HFFc6 (cell line): ENCODE results near the gene PMPCA. TPM values are rescaled to one million over a fixed set of nuclear protein-coding genes. Genes with fewer than 3 reads are reported as not detected.
"Not testable (repeated sequence)": the region's sequence is repeated elsewhere in the genome, so short reads cannot be mapped to it uniquely, and the experiment has no call there.

Experiments used
- DNase-seq: peaks from one replicate; pipeline ENCODE4 v3.0.0-alpha.2; 2018
- H3K27ac Mint-ChIP-seq: 2 replicates; pipeline ENCODE4 v1.8.0; 2020; ENCODE audit warnings: mild to moderate bottlenecking, mixed read lengths
- H3K27me3 Mint-ChIP-seq: 2 replicates; pipeline ENCODE4 v1.8.0; 2021; ENCODE audit warnings: mild to moderate bottlenecking, moderate library complexity, mixed read lengths; ENCODE audit not compliant: insufficient read depth
- H3K36me3 Mint-ChIP-seq: 2 replicates; pipeline ENCODE4 v1.8.0; 2021; ENCODE audit warnings: low read depth, mixed read lengths
- H3K4me1 Mint-ChIP-seq: 2 replicates; pipeline ENCODE4 v1.8.0; 2020; ENCODE audit warnings: low read depth, mixed read lengths
- H3K4me3 Mint-ChIP-seq: 2 replicates; pipeline ENCODE4 v1.8.0; 2020; ENCODE audit warnings: mild to moderate bottlenecking, moderate library complexity, mixed read lengths
- H3K9me3 Mint-ChIP-seq: 2 replicates; pipeline ENCODE4 v1.8.0; 2020; ENCODE audit warnings: mild to moderate bottlenecking, mixed read lengths
- total RNA-seq, 6 experiments: library from RNA; stranded (reverse); fragmentation: NEBNext Ultra II Directional; extraction: Animal tissue kit (Norgen Biotek cat#: 25700); gene quantifications; 2 replicates in 1 of 6; 3 replicates in 5 of 6; pipeline ENCODE4 v1.2.3, GENCODE V29; 2021
- TF ChIP-seq, protein P1 (sequence below): fragments of 200-600 bp; sonication (generic); IDR thresholded peaks from 2 replicates; pipeline ENCODE4 v1.5.0; 2021; ENCODE audit warnings: antibody characterized with exemption, mild to moderate bottlenecking

The PMPCA gene
- total RNA-seq, 6 experiments from 2014 or later = 69.1 to 81.0 (median 75.9) TPM

DNA sequence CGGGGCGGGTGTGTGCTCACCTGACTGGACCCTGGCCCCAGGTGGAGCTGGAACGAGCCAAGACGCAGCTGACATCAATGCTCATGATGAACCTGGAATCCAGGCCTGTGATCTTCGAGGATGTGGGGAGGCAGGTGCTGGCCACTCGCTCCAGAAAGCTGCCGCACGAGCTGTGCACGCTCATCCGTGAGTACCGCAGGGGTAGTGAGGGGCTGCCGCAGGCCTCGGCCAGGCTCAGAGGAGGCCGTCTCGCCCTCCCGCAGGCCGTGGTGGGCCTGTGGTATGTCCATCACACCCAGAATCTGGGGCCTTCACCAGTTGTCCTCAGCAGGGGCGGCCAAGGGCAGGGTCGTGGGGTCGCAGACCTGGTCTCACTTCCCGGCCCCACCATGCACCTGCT lies 11.3 kb downstream of the PMPCA start:
- H3K27me3 Mint-ChIP-seq = peaks cover 7% of the 10 kb centered on the region
- TF ChIP-seq, protein P1, sequence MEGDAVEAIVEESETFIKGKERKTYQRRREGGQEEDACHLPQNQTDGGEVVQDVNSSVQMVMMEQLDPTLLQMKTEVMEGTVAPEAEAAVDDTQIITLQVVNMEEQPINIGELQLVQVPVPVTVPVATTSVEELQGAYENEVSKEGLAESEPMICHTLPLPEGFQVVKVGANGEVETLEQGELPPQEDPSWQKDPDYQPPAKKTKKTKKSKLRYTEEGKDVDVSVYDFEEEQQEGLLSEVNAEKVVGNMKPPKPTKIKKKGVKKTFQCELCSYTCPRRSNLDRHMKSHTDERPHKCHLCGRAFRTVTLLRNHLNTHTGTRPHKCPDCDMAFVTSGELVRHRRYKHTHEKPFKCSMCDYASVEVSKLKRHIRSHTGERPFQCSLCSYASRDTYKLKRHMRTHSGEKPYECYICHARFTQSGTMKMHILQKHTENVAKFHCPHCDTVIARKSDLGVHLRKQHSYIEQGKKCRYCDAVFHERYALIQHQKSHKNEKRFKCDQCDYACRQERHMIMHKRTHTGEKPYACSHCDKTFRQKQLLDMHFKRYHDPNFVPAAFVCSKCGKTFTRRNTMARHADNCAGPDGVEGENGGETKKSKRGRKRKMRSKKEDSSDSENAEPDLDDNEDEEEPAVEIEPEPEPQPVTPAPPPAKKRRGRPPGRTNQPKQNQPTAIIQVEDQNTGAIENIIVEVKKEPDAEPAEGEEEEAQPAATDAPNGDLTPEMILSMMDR = no peak
- no peaks in the 10 kb centered on the region for H3K4me1 Mint-ChIP-seq
- DNase-seq = no peak
- H3K36me3 Mint-ChIP-seq = peaks cover 19% of the 10 kb centered on the region
- H3K9me3 Mint-ChIP-seq = no peaks in the 10 kb centered on the region
- no peak overlapping the region for H3K27ac Mint-ChIP-seq
- no peak overlapping the region for H3K4me3 Mint-ChIP-seq

DNA sequence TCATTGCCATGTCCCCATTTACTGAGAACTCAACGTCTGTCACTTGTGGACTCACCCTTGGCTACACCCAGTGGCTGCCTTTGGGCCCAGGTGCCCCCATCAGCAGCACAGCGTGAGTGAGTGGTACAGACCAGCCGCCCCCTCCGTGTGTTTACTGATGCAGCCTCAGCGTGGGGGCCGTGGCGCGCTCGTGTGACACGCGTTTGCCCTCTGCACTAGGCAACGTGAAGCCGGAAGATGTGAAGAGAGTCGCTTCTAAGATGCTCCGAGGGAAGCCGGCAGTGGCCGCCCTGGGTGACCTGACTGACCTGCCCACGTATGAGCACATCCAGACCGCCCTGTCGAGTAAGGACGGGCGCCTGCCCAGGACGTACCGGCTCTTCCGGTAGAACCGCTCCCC lies 12.4 kb downstream of the PMPCA start:
- Mint-ChIP-seq H3K9me3 (no peaks in the 10 kb centered on the region), H3K4me3 (no peak overlapping the region; the same call in 1 of the 2 replicates), H3K36me3 (peaks cover 18% of the 10 kb centered on the region), H3K27ac (no peak overlapping the region), H3K27me3 (peaks cover 4% of the 10 kb centered on the region), H3K4me1 (no peaks in the 10 kb centered on the region)
- TF ChIP-seq, protein P1 = no peak
- DNase-seq = no peak

DNA sequence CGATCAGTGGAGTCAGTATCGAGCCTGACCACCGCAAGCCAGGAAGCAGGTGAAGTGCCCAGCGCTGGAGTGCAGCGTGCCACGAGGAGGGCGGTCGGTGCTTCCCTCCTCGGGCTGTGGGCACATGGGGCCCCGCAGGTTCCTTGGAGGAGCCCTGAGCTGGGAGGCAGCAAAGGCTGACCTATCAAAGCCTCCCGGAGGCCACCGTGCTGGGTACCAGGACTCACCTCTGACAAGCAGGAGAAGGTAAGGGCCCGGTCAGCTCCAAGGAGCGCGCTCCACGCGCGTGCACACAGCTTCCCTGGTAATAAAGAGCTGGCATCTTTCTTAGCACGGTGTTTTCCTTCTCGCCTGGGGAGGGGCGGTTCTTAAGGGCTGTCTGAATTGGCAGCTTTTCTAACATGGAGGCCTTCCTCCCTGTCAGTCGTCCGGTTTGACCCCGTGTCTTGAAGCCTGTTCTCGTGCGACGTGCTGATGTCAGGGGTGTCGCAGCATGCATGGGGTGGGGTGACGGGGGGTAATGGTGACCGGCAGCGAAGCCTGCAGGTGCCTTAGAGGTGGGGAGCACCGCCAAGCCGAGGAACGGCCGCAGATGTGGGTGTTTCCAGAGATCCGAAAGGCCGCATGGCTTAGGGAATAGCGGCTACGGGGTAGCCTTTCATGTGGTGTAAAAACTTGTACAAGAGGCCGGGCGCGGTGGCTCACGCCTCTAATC lies 13.1 kb downstream of the PMPCA start:
- Mint-ChIP-seq H3K4me1 (no peaks in the 10 kb centered on the region), H3K27me3 (peaks cover 2% of the 10 kb centered on the region), H3K27ac (no peak overlapping the region), H3K4me3 (no peak overlapping the region), H3K9me3 (no peaks in the 10 kb centered on the region), H3K36me3 (peaks cover 19% of the 10 kb centered on the region)
- DNase-seq = no peak
- TF ChIP-seq, protein P1 = no peak

DNA sequence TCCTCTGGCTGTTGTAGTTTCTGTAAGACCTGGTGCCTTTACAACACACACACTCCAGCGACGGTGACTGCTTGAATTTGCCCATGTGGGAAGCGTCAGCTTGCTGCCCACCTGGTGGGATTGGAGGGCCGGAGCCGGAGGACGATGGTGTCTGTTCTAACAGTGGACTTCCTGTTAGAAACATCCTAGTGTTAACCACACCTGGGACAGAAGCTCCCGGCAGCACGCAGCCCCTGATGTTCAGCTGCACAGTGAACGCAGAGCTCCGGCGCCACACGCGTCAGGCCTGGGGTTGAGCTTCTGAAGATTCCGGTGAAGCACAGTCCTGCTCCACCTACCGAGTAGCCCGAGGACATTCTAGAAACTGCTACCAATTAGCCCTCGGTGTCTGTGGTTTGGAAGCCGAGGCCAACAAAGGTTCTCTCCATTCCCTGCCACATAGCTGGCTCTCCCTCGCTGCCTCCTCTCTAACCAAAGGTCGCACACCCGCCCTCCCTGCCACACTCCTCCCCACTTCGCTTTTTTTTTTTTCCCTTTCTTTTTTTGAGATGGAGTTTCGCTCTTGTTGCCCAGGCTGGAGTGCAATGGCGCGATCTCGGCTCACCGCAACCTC lies 14.4 kb downstream of the PMPCA start:
- H3K36me3 Mint-ChIP-seq = peaks cover 22% of the 10 kb centered on the region
- TF ChIP-seq, protein P1 = no peak
- H3K4me3 Mint-ChIP-seq = no peak overlapping the region
- peak overlapping the region; percentile 54; the same call in 1 of the 2 replicates for H3K27ac Mint-ChIP-seq
- no peaks in the 10 kb centered on the region for H3K9me3 Mint-ChIP-seq
- no peaks in the 10 kb centered on the region for H3K4me1 Mint-ChIP-seq
- DNase-seq = no peak
- H3K27me3 Mint-ChIP-seq = peaks cover 6% of the 10 kb centered on the region

DNA sequence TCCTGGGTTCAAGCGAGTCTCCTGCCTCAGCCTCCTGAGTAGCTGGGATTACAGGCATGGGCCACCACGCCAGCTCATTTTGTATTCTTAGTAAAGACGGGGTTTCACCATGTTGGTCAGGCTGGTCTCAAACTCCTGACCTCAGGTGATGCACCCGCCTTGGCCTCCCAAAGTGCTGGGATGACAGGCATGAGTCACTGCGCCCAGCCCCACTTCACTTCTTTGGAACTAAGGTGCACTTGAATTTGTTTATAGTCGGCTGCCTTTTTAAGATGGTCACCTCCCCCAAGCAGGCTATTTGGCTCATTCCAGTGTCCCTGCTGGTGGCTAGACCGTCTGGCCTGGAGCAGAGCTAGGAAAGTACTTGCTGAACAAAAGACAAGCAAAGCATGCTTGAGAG lies 14.9 kb downstream of the PMPCA start:
- not testable (repeated sequence) for H3K4me1 Mint-ChIP-seq, H3K9me3 Mint-ChIP-seq, H3K27me3 Mint-ChIP-seq, DNase-seq, H3K4me3 Mint-ChIP-seq
- H3K27ac Mint-ChIP-seq = peak overlapping the region; percentile 54; the same call in 1 of the 2 replicates
- peaks cover 22% of the 10 kb centered on the region for H3K36me3 Mint-ChIP-seq

DNA sequence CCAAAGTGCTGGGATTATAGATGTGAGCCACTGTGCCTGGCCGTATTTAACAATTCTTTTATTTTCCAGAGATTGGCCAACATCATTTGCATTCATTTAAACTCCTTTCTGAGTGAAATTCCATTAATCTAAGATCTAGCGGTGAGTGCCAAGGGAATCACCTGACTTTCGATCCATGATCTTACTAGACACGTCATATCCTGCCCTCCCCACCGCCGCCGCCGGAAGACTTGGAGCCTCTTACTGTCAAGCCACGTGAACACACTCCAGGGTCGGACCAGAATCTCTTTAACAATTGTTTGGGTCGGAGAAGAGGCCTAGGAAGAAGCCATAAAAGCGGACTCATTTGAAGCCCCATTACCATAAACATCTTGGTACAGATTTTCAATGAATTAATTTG lies 16.3 kb downstream of the PMPCA start:
- Mint-ChIP-seq H3K9me3 (no peaks in the 10 kb centered on the region), H3K36me3 (peaks cover 17% of the 10 kb centered on the region; the same call in 1 of the 2 replicates)
- TF ChIP-seq, protein P1 = no peak

More for the DNA sequence above, 16.3 kb downstream of the PMPCA start:
- Mint-ChIP-seq H3K4me1 (no peaks in the 10 kb centered on the region), H3K4me3 (no peak overlapping the region), H3K27me3 (peaks cover 7% of the 10 kb centered on the region), H3K27ac (no peak overlapping the region)
- no peak for DNase-seq
